Measurements from ENCODE around the gene JAZF1. TPM values are rescaled to one million over a fixed set of nuclear protein-coding genes. Genes with fewer than 3 reads are reported as not detected.

Gene JAZF1
- total and polyA plus RNA-seq, 9 of the 15 experiments (the other 6 are each of a cell fraction or from before 2014, with no cell fraction given): 0.04 to 0.64 (median 0.11) TPM; not detected in 3

GRCh38 chr7:27784399-27785053 is 396.1 kb downstream of the JAZF1 start (continued):
- TF ChIP-seq ZBTB5 (IDR thresholded peaks at IDR 0.05) (no peak), FOXK1 (CRISPR knock-in tag; IDR thresholded peaks at IDR 0.05; ENCODE audit: borderline replicate concordance) (no peak), CTCF (IDR thresholded peaks at IDR 0.05 in 2 of 3, conservative IDR thresholded peaks at IDR 0.05 in 1 of 3; ENCODE audit: insufficient read depth in 2 of 3, low read depth in 1 of 3, low read length in 3 of 3) (peak; percentile 41 to 64 (median 56); a peak in 5 of 6 replicates), TCF3 (CRISPR knock-in tag; IDR thresholded peaks at IDR 0.05) (0 out of 2 replicates have a peak, but pooled peaks have one; percentile 19), FOXM1 (IDR thresholded peaks at IDR 0.05; ENCODE audit: low read depth) (peak; percentile 52; the same call in 1 of the 2 replicates), FOXM1 (CRISPR knock-in tag; IDR thresholded peaks at IDR 0.05; ENCODE audit: low read depth) (no peak), PKNOX1 (IDR thresholded peaks at IDR 0.05) (0 out of 2 replicates have a peak, but pooled peaks have one; percentile 13), NFIX (CRISPR knock-in tag; IDR thresholded peaks at IDR 0.05; ENCODE audit: low read depth) (no peak), ZNF23 (CRISPR knock-in tag; IDR thresholded peaks at IDR 0.05) (no peak), EP400 (IDR thresholded peaks at IDR 0.05) (0 out of 2 replicates have a peak, but pooled peaks have one; percentile 13), NR2C1 (IDR thresholded peaks at IDR 0.05) (peak; percentile 53; the same call in 1 of the 2 replicates), NR2C1 (tag; IDR thresholded peaks at IDR 0.05) (0 out of 2 replicates have a peak, but pooled peaks have one; percentile 21)

All from K562 (cell line).